ENCODE data around the gene SYT1.

- TF ChIP-seq POLR2A (IDR thresholded peaks at IDR 0.05) (no peak), CTCF (IDR thresholded peaks at IDR 0.05) (no peak)
Measured at GRCh38 chr12:79367032-79367589, 502.5 kb downstream of the SYT1 start.
